ENCODE results near the gene FOXP3.

Gene FOXP3

GRCh38 chrX:49272421-49272820, 7.9 kb upstream of the FOXP3 start:
- no peak for DNase-seq

GRCh38 chrX:49271341-49271740, 6.8 kb upstream of the FOXP3 start:
- DNase-seq: no peak

GRCh38 chrX:49270249-49270921, 5.9 kb upstream of the FOXP3 start:
- no peak for DNase-seq

- DNase-seq: no peak
These were observed 5.3 kb upstream of the FOXP3 start, which contains the start of gene PPP1R3F for GRCh38 chrX:49269767-49270248. Gene PPP1R3F, plus strand, starts transcription at chrX:49269793. Its CDS starts 77 bp downstream, at chrX:49269870.

GRCh38 chrX:49269010-49269766, 4.7 kb upstream of the FOXP3 start:
- peak; percentile 75 to 85 for DNase-seq

GRCh38 chrX:49268702-49269009, 4.1 kb upstream of the FOXP3 start:
- DNase-seq: no peak

- no peak for DNase-seq
These were observed 2.3 kb upstream of the FOXP3 start for GRCh38 chrX:49266523-49267445.

- no peak for DNase-seq
These were observed 879 bp downstream of the FOXP3 start for GRCh38 chrX:49263631-49264030.

GRCh38 chrX:49262603-49263002, 1.9 kb downstream of the FOXP3 start:
- no peak for DNase-seq

- no peak for DNase-seq
These were observed 4.1 kb downstream of the FOXP3 start for GRCh38 chrX:49260221-49260985.

GRCh38 chrX:49258749-49259124, 5.8 kb downstream of the FOXP3 start:
- no peak for DNase-seq

- DNase-seq: no peak
These were observed 6.4 kb downstream of the FOXP3 start for GRCh38 chrX:49257846-49258748.

- no peak for DNase-seq
These were observed 7.3 kb downstream of the FOXP3 start for GRCh38 chrX:49257074-49257790.

GRCh38 chrX:49256268-49256995, 8.1 kb downstream of the FOXP3 start:
- DNase-seq: no peak

GRCh38 chrX:49254639-49255038, 9.9 kb downstream of the FOXP3 start:
- DNase-seq: no peak

GRCh38 chrX:49251325-49251724, 13.2 kb downstream of the FOXP3 start:
- DNase-seq: no peak

- DNase-seq: no peak
These were observed 13.9 kb downstream of the FOXP3 start for GRCh38 chrX:49250578-49250977.

- DNase-seq: no peak
These were observed 14.4 kb downstream of the FOXP3 start for GRCh38 chrX:49250066-49250465.

GRCh38 chrX:49249616-49250015, 14.9 kb downstream of the FOXP3 start:
- no peak for DNase-seq

GRCh38 chrX:49249071-49249470, 15.4 kb downstream of the FOXP3 start:
- no peak for DNase-seq
